HepG2 (cell line): ENCODE measurements around the gene NLGN2. TPM values are rescaled to one million over a fixed set of nuclear protein-coding genes. Genes with fewer than 3 reads are reported as not detected.

Experiments used
- ADNP ChIP-seq: sonication (generic); formaldehyde crosslinking; IDR thresholded peaks from 2 replicates; pipeline ENCODE4 v1.4.0; 2020; ENCODE audit warnings: missing genetic modification reagents
- BRCA1 ChIP-seq: sonication (generic); formaldehyde crosslinking; IDR thresholded peaks from 2 replicates; pipeline ENCODE4 v1.4.0; 2020; ENCODE audit warnings: missing genetic modification reagents
- GLI4 ChIP-seq: sonication (generic); formaldehyde crosslinking; IDR thresholded peaks from 2 replicates; pipeline ENCODE4 v1.5.1; 2020; ENCODE audit warnings: missing genetic modification reagents, mild to moderate bottlenecking, moderate library complexity, borderline replicate concordance
- MED8 ChIP-seq: sonication (generic); formaldehyde crosslinking; IDR thresholded peaks from 2 replicates; pipeline ENCODE4 v1.8.1; 2023; ENCODE audit warnings: mild to moderate bottlenecking, missing genetic modification reagents; ENCODE audit not compliant: insufficient replicate concordance
- NR3C1 ChIP-seq: sonication (generic); formaldehyde crosslinking; IDR thresholded peaks from 2 replicates; pipeline ENCODE4 v1.4.0; 2020; ENCODE audit warnings: missing genetic modification reagents
- PAX8 ChIP-seq: sonication (generic); formaldehyde crosslinking; IDR thresholded peaks from 2 replicates; pipeline ENCODE4 v1.8.0; 2022; ENCODE audit warnings: mild to moderate bottlenecking, missing genetic modification reagents, borderline replicate concordance
- RFX3 ChIP-seq: IDR thresholded peaks from 2 replicates; pipeline ENCODE4 v1.6.1; 2016; ENCODE audit warnings: missing biosample characterization, missing genetic modification reagents
- RORA ChIP-seq: sonication (generic); formaldehyde crosslinking; IDR thresholded peaks from 2 replicates; pipeline ENCODE4 v1.5.0; 2020; ENCODE audit warnings: mild to moderate bottlenecking, missing genetic modification reagents, moderate library complexity
- SCMH1 ChIP-seq: sonication (generic); formaldehyde crosslinking; IDR thresholded peaks from 2 replicates; pipeline ENCODE4 v1.9.0; 2021; ENCODE audit warnings: missing genetic modification reagents, mild to moderate bottlenecking, borderline replicate concordance
- SIN3A ChIP-seq: IDR thresholded peaks from 2 replicates; pipeline ENCODE4 v1.6.1; 2011; ENCODE audit warnings: low read depth, mild to moderate bottlenecking, control low read depth, low read length, borderline replicate concordance
- ZBTB7A ChIP-seq: sonication (generic); formaldehyde crosslinking; IDR thresholded peaks from 2 replicates; pipeline ENCODE4 v1.8.0; 2022; ENCODE audit warnings: mild to moderate bottlenecking, missing genetic modification reagents
- ZFP1 ChIP-seq: IDR thresholded peaks from 2 replicates; pipeline ENCODE4 v1.6.1; 2016
- ZFP62 ChIP-seq: sonication (generic); formaldehyde crosslinking; IDR thresholded peaks from 2 replicates; pipeline ENCODE4 v1.4.0; 2020; ENCODE audit warnings: missing genetic modification reagents
- ZKSCAN1 ChIP-seq: fragments of 150-350 bp; IDR thresholded peaks from 2 replicates; pipeline ENCODE4 v1.6.1; 2014; ENCODE audit warnings: low read length
- ZKSCAN8 ChIP-seq: IDR thresholded peaks from 2 replicates; pipeline ENCODE4 v1.6.1; 2016; ENCODE audit warnings: borderline replicate concordance, missing genetic modification reagents, missing compliant biosample characterization
- ZMYM3 ChIP-seq: sonication (generic); formaldehyde crosslinking; IDR thresholded peaks from 2 replicates; pipeline ENCODE4 v1.5.1; 2020; ENCODE audit warnings: mild to moderate bottlenecking, missing genetic modification reagents
- ZNF160 ChIP-seq: sonication (generic); formaldehyde crosslinking; IDR thresholded peaks from 2 replicates; pipeline ENCODE4 v1.8.0; 2022; ENCODE audit warnings: mild to moderate bottlenecking, inconsistent platforms, missing genetic modification reagents
- ZNF264 ChIP-seq: sonication (generic); formaldehyde crosslinking; IDR thresholded peaks from 2 replicates; pipeline ENCODE4 v1.4.0; 2020; ENCODE audit warnings: missing genetic modification reagents
- ZNF3 ChIP-seq: IDR thresholded peaks from 2 replicates; pipeline ENCODE4 v1.7.0; 2017; ENCODE audit warnings: inconsistent platforms
- ZNF850 ChIP-seq: sonication (generic); formaldehyde crosslinking; conservative IDR thresholded peaks from 2 replicates; pipeline ENCODE4 v1.9.0; 2021; ENCODE audit warnings: mild to moderate bottlenecking, missing genetic modification reagents
- ZZZ3 ChIP-seq: sonication (generic); formaldehyde crosslinking; IDR thresholded peaks from 2 replicates; pipeline ENCODE4 v1.4.0; 2020; ENCODE audit warnings: missing genetic modification reagents, mild to moderate bottlenecking, borderline replicate concordance
- polyA plus RNA-seq, 8 experiments: library from polyadenylated mRNA; depleted of rRNA in 3 of 8; stranded (reverse) in 7 of 8; unstranded in 1 of 8; fragments of >200 nt; fragmentation: Illumina TruSeq in 4 of 8; extraction: Trizol in 4 of 8; gene quantifications; 2 replicates each; pipeline versions ENCODE4 v1.2.1 to v1.2.3, GENCODE V29; 2011 to 2016; ENCODE audit warnings: low read depth in 4 of 8, missing spikeins in 1 of 8, mixed read lengths in 1 of 8; ENCODE audit not compliant: insufficient read depth in 1 of 8
- total RNA-seq, 5 experiments: library from RNA; depleted of rRNA; stranded (reverse); fragments of >200 nt; fragmentation: Illumina TruSeq; extraction: Trizol; gene quantifications; 2 replicates each; pipeline ENCODE4 v1.2.3, GENCODE V29; 2016; ENCODE audit warnings: low read depth in 1 of 5
- TF ChIP-seq, protein P1 (sequence below): sonication (generic); formaldehyde crosslinking; IDR thresholded peaks from 2 replicates; pipeline ENCODE4 v1.9.0; 2022; ENCODE audit warnings: low read depth, missing genetic modification reagents
- TF ChIP-seq, protein P2 (sequence below): sonication (generic); formaldehyde crosslinking; IDR thresholded peaks from 2 replicates; pipeline ENCODE4 v1.4.0; 2020; ENCODE audit warnings: mild to moderate bottlenecking, low read depth, missing genetic modification reagents
- TF ChIP-seq, protein P3 (sequence below): sonication (generic); formaldehyde crosslinking; IDR thresholded peaks from 2 replicates; pipeline ENCODE4 v1.5.1; 2020; ENCODE audit warnings: mild to moderate bottlenecking, missing genetic modification reagents

NLGN2 gene
- total and polyA plus RNA-seq, 2 of the 13 experiments (the other 11 are each of a cell fraction or from before 2014, with no cell fraction given) = 1.9 to 11.0 TPM

DNA sequence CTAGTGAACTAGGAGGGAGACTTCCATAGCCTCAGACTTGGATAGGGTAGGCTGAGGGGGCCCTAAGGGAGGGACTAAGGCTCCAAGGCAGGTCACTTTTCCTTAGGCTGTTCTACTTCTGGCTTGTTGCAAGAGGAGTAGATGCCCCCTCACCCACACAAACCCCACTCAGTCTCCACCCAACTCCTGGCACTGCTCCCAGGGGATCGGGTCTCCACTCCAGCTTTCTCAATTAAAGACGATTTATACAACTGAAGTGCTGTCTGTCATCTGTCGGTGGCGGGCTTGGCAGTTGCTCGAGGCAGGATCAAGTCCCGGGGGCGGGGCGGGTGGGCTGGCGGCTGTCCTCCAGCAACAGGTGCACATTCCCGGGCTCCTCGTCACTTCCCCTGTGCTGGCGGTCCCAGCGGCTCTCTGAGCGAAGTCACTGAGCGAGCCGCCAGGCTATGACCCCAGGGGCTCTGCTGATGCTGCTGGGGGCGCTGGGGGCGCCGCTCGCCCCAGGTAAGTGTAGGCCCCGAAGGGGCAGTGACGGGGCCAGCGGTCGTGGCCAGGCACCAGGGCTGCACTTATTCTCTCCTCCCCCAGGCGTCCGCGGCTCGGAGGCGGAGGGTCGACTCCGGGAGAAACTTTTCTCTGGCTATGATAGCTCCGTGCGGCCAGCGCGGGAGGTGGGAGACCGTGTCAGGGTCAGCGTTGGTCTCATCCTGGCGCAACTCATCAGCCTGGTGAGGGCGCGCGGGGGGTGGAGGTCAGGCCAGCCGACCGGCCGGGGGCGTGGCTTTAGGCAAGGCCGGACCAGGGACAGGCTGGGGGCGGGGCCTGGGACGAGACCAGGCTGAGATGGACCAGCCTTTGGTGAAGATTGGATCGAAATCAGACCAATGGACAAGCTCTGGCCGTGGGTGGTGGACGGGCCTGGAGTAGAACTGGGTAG, 37.3 kb downstream of the NLGN2 start, which contains the start of gene CHRNB1 (continued):
- TF ChIP-seq, protein P1, sequence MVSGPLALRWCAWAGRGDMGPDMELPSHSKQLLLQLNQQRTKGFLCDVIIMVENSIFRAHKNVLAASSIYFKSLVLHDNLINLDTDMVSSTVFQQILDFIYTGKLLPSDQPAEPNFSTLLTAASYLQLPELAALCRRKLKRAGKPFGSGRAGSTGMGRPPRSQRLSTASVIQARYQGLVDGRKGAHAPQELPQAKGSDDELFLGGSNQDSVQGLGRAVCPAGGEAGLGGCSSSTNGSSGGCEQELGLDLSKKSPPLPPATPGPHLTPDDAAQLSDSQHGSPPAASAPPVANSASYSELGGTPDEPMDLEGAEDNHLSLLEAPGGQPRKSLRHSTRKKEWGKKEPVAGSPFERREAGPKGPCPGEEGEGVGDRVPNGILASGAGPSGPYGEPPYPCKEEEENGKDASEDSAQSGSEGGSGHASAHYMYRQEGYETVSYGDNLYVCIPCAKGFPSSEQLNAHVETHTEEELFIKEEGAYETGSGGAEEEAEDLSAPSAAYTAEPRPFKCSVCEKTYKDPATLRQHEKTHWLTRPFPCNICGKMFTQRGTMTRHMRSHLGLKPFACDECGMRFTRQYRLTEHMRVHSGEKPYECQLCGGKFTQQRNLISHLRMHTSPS (CRISPR knock-in tag) = peak; percentile 73; the same call in 1 of the 2 replicates
- TF ChIP-seq ZZZ3 (0 out of 2 replicates have a peak, but pooled peaks have one; percentile 36), ZMYM3 (CRISPR knock-in tag) (no peak; the same call in 1 of the 2 replicates), PAX8 (CRISPR knock-in tag) (0 out of 2 replicates have a peak, but pooled peaks have one; percentile 43), RORA (CRISPR knock-in tag) (no peak), MED8 (CRISPR knock-in tag) (no peak), RFX3 (CRISPR knock-in tag) (no peak), ZKSCAN8 (CRISPR knock-in tag) (no peak; the same call in 1 of the 2 replicates), ZNF850 (CRISPR knock-in tag) (no peak; the same call in 1 of the 2 replicates), ZKSCAN1 (no peak), ZNF264 (CRISPR knock-in tag) (no peak), ZFP1 (CRISPR knock-in tag) (no peak), ZFP62 (CRISPR knock-in tag) (no peak), ZBTB7A (CRISPR knock-in tag) (0 out of 2 replicates have a peak, but pooled peaks have one; percentile 31), ZNF3 (no peak), GLI4 (CRISPR knock-in tag) (no peak), NR3C1 (CRISPR knock-in tag) (no peak), ADNP (CRISPR knock-in tag) (no peak), SCMH1 (no peak), SIN3A (peak; percentile 49; the same call in 1 of the 2 replicates), BRCA1 (no peak), ZNF160 (CRISPR knock-in tag) (peak; percentile 89; the same call in 1 of the 2 replicates)
- TF ChIP-seq, protein P2, sequence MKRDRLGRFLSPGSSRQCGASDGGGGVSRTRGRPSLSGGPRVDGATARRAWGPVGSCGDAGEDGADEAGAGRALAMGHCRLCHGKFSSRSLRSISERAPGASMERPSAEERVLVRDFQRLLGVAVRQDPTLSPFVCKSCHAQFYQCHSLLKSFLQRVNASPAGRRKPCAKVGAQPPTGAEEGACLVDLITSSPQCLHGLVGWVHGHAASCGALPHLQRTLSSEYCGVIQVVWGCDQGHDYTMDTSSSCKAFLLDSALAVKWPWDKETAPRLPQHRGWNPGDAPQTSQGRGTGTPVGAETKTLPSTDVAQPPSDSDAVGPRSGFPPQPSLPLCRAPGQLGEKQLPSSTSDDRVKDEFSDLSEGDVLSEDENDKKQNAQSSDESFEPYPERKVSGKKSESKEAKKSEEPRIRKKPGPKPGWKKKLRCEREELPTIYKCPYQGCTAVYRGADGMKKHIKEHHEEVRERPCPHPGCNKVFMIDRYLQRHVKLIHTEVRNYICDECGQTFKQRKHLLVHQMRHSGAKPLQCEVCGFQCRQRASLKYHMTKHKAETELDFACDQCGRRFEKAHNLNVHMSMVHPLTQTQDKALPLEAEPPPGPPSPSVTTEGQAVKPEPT = no peak
- TF ChIP-seq, protein P3, sequence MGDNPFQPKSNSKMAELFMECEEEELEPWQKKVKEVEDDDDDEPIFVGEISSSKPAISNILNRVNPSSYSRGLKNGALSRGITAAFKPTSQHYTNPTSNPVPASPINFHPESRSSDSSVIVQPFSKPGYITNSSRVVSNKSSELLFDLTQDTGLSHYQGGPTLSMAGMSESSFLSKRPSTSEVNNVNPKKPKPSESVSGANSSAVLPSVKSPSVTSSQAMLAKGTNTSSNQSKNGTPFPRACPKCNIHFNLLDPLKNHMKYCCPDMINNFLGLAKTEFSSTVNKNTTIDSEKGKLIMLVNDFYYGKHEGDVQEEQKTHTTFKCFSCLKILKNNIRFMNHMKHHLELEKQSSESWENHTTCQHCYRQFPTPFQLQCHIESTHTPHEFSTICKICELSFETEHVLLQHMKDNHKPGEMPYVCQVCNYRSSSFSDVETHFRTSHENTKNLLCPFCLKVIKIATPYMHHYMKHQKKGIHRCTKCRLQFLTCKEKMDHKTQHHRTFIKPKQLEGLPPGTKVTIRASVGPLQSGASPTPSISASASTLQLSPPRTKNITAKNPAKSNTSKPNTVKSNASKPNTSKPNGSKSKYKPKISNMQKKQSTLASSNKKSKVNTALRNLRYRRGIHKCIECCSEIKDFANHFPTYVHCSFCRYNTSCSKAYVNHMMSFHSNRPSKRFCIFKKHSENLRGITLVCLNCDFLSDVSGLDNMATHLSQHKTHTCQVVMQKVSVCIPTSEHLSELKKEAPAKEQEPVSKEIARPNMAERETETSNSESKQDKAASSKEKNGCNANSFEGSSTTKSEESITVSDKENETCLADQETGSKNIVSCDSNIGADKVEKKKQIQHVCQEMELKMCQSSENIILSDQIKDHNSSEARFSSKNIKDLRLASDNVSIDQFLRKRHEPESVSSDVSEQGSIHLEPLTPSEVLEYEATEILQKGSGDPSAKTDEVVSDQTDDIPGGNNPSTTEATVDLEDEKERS (CRISPR knock-in tag) = 0 out of 2 replicates have a peak, but pooled peaks have one; percentile 15
